Stimulated activated CD8-positive, alpha-beta memory T cell treated with anti-CD3 and anti-CD28 coated beads, Interleukin-7, amount 100 ng/mL, for 1 hour (primary cell): Measurements from ENCODE around the gene HSPBP1.

Experiments
- DNase-seq, 2 donors: peaks; one replicate each; pipeline ENCODE4 v3.0.0-alpha.2; 2020; ENCODE audit warnings: low read depth in 2 of 2

The HSPBP1 gene

DNA sequence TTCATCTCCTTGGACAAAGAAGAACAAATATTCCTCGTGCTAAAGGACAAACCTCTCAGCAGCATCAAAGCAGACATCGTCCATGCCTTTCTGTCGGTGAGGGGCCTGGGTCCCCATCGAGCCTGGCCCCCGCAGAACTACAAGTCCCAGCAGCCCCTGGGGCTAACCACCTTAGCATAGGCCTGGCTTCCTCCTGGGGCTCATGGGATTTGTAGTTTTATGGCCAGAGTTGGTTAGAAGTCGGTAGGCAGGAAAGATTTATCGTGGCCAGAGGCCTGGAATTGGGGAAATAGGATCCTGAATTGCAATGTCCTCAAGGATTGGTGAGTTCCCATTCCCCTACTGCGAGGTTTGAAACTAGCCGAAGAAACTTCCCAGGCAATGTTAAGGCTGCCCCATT lies 25.6 kb upstream of the HSPBP1 start:
- DNase-seq: peak in 1 of 2 donors; percentile 9

DNA sequence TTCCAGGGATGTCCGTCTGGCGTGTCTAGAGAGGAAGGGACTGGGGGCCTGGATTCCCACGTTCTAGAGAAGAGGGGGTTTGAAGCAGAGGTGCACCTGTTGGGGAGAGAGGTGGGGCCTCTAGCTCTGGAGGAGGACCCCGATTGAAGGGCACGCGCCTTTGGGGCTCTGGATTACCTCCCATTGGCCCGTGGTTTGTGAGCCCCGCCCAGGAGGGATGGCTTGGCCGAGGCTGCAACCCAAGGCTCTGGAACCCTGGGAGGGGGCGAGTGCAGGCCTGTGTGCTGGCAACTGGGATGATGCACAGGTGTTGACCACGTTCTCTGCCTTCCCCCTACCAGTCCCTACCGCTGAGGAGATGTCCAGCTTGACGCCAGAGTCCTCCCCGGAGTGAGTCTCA lies 25.1 kb upstream of the HSPBP1 start:
- DNase-seq: no peak

GRCh38 chr19:55304279-55304978 lies 24.5 kb upstream of the HSPBP1 start:
- DNase-seq: no peak

- DNase-seq: no peak
These were observed 23.6 kb upstream of the HSPBP1 start for GRCh38 chr19:55303477-55303876.

GRCh38 chr19:55302318-55302703 lies 22.4 kb upstream of the HSPBP1 start:
- DNase-seq: no peak

DNA sequence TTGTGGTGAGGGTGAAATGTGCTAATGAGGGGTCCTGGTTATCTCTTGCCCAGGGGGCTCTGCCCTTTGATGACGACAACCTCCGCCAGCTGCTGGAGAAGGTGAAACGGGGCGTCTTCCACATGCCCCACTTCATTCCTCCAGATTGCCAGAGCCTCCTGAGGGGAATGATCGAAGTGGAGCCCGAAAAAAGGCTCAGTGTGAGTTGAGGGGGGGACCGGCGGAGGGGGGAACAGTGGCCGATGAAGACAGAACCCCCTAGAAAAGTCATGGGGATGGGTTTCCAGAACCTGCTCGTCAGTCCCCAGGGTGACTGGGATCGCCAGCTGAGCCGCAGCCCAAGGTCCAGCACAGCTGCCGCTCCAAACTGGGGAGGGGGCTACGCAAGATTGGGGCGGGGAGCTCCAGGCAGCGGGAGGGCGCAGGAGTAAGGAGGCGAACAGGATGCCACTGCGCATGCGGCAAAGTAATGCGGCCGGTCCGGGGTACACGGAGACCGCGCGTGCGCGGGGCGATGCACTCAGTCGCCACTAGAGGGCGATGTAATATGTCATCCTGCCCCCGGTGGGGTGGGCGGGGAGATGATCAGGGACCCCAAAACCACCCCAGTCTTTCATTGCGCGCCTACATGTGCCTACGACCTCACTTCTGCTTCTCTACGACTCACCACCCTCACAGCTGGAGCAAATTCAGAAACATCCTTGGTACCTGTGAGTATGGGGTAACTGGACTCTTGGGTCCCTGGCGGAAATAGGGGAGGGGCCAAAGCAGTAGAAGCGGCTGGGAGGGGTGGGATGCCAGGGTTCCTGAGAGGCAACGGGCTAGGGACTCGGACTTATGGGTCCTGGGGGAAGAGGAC lies 21.8 kb upstream of the HSPBP1 start:
- DNase-seq: peak; percentile 95 to 97

GRCh38 chr19:55300886-55301458 lies 21.1 kb upstream of the HSPBP1 start:
- no peak for DNase-seq

DNA sequence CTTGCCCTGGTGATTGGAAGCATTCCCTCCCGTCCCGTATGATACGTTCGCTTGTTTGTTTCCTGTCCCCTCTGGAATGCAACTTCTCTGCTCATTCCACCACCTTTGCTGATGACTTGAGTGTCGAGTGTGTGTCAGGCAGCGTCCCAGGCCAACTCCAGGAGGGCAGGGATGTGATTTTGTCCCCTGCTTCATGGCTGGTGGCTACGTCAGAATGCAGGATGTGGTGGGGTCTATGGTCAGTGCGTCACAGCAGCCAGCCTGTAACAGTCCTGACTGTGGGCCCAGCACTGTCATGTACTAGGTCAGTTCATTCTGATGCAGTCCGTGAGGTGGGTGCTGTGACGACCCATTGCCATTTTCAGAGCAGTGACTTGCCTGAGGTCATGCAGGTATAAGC lies 20.1 kb upstream of the HSPBP1 start:
- no peak for DNase-seq

- DNase-seq: no peak
These were observed 17.4 kb upstream of the HSPBP1 start for GRCh38 chr19:55297267-55297666.

DNA sequence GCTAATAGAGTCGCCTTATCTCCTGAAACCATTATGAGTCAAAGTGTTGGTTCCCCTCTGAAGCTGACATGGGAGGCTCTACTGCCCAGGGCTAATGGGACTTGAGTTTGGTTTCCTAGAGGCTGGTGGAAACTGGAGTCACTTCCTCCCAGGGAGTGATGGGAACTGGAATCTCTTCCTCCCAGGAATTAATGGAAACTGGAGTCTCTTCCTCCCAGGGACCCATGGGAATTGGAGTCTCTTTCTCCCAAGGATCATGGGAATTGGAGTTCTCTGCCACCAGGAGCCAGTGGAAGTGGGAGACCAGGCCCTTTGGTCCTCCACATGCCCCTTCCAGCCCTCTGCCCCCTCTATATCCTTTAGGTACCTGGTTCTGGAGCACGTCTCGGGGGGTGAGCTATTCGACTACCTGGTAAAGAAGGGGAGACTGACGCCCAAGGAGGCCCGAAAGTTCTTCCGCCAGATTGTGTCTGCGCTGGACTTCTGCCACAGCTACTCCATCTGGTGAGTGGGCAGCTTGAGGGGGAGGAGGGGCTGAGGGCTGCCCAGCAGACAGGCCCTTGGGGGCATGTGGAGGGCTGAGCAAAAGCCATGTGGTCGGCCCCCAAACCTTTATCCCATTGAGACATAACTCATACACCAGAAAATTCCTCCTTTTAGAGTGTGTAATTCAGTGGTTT lies 9.3 kb upstream of the HSPBP1 start:
- no peak for DNase-seq

DNA sequence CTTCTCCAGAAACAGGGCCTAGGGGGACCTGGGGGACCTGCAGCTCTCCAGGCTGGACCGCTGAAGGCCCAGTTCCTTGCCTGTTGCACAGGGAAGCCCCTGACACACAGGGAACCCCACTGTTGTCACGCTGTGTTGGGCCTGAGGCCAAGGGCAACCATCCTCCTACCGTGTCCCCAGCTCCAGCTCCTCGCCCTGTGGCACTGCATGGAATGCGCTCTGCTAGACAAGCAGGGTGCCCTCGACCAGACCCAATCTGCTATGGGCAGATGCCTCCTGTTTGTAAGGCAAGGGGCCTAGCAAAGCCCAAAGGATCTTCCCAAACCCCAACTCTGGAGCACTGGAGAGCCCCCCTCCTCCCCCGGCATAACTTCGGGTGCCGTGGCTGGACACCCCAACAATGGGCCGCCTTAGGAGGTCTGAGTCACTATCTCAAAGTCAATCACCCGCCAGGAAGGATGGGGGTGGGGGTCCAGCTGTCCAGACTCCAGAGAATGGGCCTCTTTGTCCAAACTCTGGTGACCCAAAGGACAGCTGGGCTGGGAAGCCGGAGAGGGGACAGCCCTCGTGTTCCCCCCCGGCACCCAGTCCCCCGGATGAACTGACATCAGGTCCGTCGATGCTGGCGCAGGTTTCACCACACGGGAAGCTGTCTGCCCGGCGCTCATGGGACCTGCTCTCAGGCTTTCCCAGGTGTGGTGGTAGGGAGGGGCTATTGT lies 7.6 kb upstream of the HSPBP1 start:
- DNase-seq: no peak

DNA sequence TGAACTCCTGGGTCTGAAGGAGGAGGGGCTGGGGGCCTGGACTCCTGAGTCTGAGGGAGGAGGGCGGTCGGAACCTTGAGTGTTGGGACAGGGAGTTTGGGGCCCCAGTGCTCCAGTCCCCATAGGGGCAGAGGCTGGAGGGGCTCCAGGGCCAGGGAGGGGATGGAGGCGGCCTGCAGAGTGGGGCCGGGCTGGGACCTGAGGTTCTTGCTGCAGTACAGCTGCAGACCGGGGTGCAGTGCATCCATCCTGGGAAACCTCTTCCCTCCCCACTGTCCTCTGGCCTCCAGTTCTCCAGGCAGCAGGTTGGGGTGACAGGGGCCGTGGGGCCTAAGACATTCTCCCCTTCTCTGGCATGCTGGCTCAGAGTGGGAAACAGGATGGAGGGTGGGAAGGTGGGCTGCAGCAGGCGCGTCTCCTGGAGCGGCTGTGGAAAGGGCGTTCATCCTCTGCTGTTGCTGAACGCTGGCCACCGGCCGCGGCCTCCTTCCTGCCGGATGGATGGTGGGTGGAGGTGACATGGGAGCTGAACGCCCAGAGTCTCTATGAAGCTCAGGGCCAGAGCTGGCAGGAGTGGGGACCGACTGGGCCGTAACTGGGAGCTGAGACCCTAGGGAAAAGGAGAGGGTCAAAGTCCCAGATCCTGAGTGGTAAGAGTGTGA lies 5.5 kb upstream of the HSPBP1 start:
- DNase-seq: no peak

DNA sequence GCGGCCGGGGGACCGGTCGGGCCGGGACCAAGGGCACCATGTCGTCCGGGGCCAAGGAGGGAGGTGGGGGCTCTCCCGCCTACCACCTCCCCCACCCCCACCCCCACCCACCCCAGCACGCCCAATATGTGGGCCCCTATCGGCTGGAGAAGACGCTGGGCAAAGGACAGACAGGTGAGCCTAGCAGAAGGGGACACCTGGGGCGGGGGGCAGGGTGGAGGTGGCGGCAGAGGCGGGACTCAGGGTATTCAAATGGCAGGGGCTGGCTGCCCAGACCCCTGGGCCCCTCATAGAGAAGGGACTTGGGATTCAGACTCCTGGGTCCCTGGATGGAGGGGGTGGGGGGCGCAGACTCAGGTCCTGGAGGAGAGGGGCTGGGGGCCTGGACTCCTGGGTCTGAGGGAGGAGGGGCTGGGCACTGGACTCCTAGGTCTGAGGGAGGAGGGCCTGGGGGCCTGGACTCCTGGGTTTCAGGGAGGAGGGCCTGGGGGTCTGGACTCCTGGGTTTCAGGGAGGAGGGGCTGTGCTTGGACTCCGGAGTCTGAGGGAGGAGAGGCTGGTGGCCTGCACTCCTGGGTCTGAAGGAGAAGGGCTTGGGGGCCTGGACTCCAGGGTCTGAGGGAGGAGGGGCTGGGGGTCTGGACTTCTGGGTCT lies 4.6 kb upstream of the HSPBP1 start:
- no peak for DNase-seq

GRCh38 chr19:55283548-55284377 lies 3.9 kb upstream of the HSPBP1 start, which contains the start of gene BRSK1:
Gene BRSK1 (plus strand): TSS chr19:55283997. CDS start chr19:55284443, 446 bp downstream.
- no peak for DNase-seq

- no peak for DNase-seq
These were observed 570 bp downstream of the HSPBP1 start for GRCh38 chr19:55279340-55279739.

DNA sequence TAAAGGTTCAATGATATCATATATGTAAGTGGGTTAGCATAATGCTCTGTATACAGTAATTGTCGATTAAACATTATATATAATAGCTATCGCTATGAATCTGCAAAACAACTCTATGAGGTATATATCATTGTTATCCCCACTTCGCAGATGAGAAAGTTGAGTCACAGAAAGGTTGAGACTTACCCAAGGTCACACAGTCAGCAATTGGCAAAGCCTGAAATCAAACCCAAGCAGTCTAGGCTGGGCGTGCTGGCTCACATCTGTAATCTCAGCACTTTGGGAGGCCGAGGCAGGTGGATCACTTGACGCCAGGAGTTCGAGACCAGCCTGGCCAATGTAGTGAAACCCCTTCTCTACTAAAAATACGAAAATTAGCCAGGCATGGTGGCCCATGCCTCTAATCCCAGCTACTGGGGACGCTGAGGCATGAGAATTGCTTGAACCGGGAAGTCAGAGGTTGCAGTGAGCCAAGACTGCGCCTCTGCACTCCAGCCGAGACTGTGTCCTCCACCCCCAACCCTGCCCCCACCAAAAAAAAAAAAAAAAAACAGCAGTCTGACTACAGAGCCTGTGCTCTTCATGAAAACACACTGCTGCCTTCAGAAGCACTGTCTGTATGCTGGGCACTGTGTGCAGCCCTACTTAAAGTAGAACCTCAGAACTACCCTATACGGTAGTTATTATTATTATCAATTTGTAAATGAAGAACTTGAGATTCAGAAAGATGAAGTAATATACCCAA lies 1.3 kb downstream of the HSPBP1 start:
- no peak for DNase-seq

GRCh38 chr19:55277494-55277893 lies 2.4 kb downstream of the HSPBP1 start:
- no peak for DNase-seq

DNA sequence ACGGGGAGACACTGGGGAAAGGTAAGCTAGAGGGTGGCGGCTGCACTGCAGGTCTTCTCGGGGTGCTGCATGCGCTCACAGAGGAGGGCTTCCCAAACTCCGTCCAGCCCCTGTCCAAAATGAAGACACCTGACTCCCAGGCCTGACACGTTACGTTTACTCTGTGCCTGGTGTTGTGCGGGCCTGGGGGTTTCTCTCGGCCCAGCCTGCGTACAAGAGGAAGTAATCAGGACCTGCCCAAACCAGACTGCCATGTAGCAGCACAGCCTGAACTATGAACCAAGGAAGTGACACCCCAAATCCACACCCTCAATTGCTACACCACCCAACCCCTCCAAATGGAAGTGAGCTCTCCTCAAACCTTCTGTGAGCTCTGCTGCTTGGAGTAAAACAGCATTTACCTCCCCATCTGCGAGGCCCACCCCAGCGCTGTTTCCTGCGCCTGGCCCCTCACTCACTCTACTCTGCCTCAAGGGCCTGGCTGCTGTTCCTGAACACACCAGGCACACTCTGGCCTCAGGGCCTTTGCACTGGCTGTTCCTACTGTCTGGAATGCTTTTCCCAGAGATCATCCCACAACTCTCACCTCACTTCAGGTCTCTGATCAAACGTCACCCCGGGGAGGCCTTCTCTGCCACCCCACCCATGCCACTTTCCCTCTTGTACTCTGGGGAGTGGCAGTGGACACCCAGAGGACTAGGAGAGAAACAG lies 3.0 kb downstream of the HSPBP1 start:
- DNase-seq: no peak
